Neural cell (in vitro differentiated cells): ENCODE measurements around the gene EML4.
A peak's percentile ranks its signal among the peaks of the same experiment; 100 is the strongest.

Experiments
- EP300 ChIP-seq: fragments of 450-650 bp; conservative IDR thresholded peaks from 2 replicates; pipeline ENCODE4 v1.6.1; 2014; ENCODE audit warnings: antibody characterized with exemption, mild to moderate bottlenecking, moderate library complexity; ENCODE audit not compliant: poor library complexity, severe bottlenecking
- EZH2 ChIP-seq: fragments of 200-600, 300-800 bp; shearing (Covaris generic), sonication (generic); IDR thresholded peaks from 2 replicates; pipeline ENCODE4 v1.6.1; 2014; ENCODE audit warnings: antibody characterized with exemption, low read length, borderline replicate concordance, mild to moderate bottlenecking; ENCODE audit not compliant: insufficient read depth, poor library complexity, severe bottlenecking
- MXI1 ChIP-seq: fragments of 450-650 bp; conservative IDR thresholded peaks from 2 replicates; pipeline ENCODE4 v1.6.1; 2014; ENCODE audit warnings: antibody characterized with exemption, mild to moderate bottlenecking; ENCODE audit not compliant: poor library complexity, severe bottlenecking
- POLR2AphosphoS5 ChIP-seq: IDR thresholded peaks from 2 replicates; pipeline ENCODE4 v1.6.1; 2012
- RAD21 ChIP-seq: fragments of 450-650 bp; conservative IDR thresholded peaks from 2 replicates; pipeline ENCODE4 v1.6.1; 2014; ENCODE audit warnings: antibody characterized with exemption, mild to moderate bottlenecking, moderate library complexity
- SMC3 ChIP-seq: fragments of 450-650 bp; conservative IDR thresholded peaks from 2 replicates; pipeline ENCODE4 v1.6.1; 2014; ENCODE audit warnings: antibody characterized with exemption, mild to moderate bottlenecking, moderate library complexity; ENCODE audit not compliant: poor library complexity
- TAF1 ChIP-seq: IDR thresholded peaks from 2 replicates; pipeline ENCODE4 v1.6.1; 2012; ENCODE audit warnings: low read depth
- TF ChIP-seq, protein P1 (sequence below): fragments of 450-650 bp; IDR thresholded peaks from 2 replicates; pipeline ENCODE4 v1.5.1; 2014; ENCODE audit warnings: antibody characterized with exemption, mild to moderate bottlenecking, moderate library complexity; ENCODE audit not compliant: poor library complexity, severe bottlenecking
- TF ChIP-seq, protein P2 (sequence below): IDR thresholded peaks from 2 replicates; pipeline ENCODE4 v1.6.1; 2012; ENCODE audit warnings: borderline replicate concordance

DNA sequence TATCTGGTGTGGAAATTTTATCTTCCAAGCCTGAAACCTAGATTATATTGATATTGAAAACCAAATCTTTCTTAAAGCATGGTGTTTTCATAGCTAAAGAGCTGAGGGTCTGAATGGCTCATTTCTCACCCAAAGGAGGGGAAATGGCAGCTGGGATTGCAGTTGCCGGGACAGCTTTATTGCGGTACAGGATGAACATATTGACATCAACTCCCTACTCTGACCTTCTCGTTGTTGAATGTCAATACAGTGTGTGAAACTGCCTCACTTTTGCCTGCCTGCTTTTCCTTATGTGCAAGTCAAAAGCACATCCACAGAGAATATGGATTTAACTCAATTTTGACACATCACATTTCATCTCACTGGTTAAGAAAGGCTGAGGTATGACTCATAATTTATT lies 195.5 kb downstream of the EML4 start:
- TF ChIP-seq, protein P1, sequence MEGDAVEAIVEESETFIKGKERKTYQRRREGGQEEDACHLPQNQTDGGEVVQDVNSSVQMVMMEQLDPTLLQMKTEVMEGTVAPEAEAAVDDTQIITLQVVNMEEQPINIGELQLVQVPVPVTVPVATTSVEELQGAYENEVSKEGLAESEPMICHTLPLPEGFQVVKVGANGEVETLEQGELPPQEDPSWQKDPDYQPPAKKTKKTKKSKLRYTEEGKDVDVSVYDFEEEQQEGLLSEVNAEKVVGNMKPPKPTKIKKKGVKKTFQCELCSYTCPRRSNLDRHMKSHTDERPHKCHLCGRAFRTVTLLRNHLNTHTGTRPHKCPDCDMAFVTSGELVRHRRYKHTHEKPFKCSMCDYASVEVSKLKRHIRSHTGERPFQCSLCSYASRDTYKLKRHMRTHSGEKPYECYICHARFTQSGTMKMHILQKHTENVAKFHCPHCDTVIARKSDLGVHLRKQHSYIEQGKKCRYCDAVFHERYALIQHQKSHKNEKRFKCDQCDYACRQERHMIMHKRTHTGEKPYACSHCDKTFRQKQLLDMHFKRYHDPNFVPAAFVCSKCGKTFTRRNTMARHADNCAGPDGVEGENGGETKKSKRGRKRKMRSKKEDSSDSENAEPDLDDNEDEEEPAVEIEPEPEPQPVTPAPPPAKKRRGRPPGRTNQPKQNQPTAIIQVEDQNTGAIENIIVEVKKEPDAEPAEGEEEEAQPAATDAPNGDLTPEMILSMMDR = no peak
- TF ChIP-seq EZH2 (no peak), SMC3 (no peak), EP300 (peak; percentile 30), POLR2AphosphoS5 (peak; percentile 38), RAD21 (no peak), TAF1 (no peak), MXI1 (no peak)
- TF ChIP-seq, protein P2, sequence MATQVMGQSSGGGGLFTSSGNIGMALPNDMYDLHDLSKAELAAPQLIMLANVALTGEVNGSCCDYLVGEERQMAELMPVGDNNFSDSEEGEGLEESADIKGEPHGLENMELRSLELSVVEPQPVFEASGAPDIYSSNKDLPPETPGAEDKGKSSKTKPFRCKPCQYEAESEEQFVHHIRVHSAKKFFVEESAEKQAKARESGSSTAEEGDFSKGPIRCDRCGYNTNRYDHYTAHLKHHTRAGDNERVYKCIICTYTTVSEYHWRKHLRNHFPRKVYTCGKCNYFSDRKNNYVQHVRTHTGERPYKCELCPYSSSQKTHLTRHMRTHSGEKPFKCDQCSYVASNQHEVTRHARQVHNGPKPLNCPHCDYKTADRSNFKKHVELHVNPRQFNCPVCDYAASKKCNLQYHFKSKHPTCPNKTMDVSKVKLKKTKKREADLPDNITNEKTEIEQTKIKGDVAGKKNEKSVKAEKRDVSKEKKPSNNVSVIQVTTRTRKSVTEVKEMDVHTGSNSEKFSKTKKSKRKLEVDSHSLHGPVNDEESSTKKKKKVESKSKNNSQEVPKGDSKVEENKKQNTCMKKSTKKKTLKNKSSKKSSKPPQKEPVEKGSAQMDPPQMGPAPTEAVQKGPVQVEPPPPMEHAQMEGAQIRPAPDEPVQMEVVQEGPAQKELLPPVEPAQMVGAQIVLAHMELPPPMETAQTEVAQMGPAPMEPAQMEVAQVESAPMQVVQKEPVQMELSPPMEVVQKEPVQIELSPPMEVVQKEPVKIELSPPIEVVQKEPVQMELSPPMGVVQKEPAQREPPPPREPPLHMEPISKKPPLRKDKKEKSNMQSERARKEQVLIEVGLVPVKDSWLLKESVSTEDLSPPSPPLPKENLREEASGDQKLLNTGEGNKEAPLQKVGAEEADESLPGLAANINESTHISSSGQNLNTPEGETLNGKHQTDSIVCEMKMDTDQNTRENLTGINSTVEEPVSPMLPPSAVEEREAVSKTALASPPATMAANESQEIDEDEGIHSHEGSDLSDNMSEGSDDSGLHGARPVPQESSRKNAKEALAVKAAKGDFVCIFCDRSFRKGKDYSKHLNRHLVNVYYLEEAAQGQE = peak; percentile 56
